Testis (tissue), 2 donors: Measurements from ENCODE around the gene ABTB2.

Experiments
- POLR2A ChIP-seq: fragments of 450-650 bp; IDR thresholded peaks from one replicate; pipeline ENCODE4 v1.6.1; 2017; ENCODE audit warnings: antibody characterized with exemption, mild to moderate bottlenecking, moderate library complexity
- TF ChIP-seq, protein P1 (sequence below), 3 experiments: fragments of 450-650 bp in 2 of 3; fragments of 200-600 bp in 1 of 3; sonication (generic) in 1 of 3; IDR thresholded peaks; one replicate each; pipeline ENCODE4 v1.5.1; 2016 to 2019; ENCODE audit warnings: antibody characterized with exemption in 3 of 3, mild to moderate bottlenecking in 2 of 3, moderate library complexity in 1 of 3

- TF ChIP-seq, protein P1, sequence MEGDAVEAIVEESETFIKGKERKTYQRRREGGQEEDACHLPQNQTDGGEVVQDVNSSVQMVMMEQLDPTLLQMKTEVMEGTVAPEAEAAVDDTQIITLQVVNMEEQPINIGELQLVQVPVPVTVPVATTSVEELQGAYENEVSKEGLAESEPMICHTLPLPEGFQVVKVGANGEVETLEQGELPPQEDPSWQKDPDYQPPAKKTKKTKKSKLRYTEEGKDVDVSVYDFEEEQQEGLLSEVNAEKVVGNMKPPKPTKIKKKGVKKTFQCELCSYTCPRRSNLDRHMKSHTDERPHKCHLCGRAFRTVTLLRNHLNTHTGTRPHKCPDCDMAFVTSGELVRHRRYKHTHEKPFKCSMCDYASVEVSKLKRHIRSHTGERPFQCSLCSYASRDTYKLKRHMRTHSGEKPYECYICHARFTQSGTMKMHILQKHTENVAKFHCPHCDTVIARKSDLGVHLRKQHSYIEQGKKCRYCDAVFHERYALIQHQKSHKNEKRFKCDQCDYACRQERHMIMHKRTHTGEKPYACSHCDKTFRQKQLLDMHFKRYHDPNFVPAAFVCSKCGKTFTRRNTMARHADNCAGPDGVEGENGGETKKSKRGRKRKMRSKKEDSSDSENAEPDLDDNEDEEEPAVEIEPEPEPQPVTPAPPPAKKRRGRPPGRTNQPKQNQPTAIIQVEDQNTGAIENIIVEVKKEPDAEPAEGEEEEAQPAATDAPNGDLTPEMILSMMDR (IDR thresholded peaks at IDR 0.05), result no peak
- TF ChIP-seq POLR2A, result no peak
Measured at GRCh38 chr11:34339149-34340064, 18.4 kb downstream of the ABTB2 start.
